ENCODE data around the gene ACER1. TPM values are rescaled to one million over a fixed set of nuclear protein-coding genes. Genes with fewer than 3 reads are reported as not detected.
A peak's percentile ranks its signal among the peaks of the same experiment; 100 is the strongest.

Gene ACER1
- polyA plus RNA-seq, 1 of the 3 experiments (the other 2 are of a cell fraction) = not detected

GRCh38 chr19:6276447-6276846 lies 57.0 kb downstream of the ACER1 start:
- Histone ChIP-seq H3K9ac (no peak overlapping the region), H3K4me3 (ENCODE audit: low read depth in 2 of 2, low read length in 1 of 2) (no peak overlapping the region), H3F3A (replicated peaks; ENCODE audit: insufficient read depth) (peaks cover 18% of the 10 kb centered on the region), H3K36me3 (replicated peaks in 1 of 2; ENCODE audit: control insufficient read depth in 1 of 2, insufficient read depth in 2 of 2, low read length in 1 of 2) (peaks cover 4 to 5% of the 10 kb centered on the region in 2 experiments), H2AFZ (ENCODE audit: low read depth) (no peak overlapping the region), H3K4me2 (peak overlapping the region; percentile 28; the same call in 1 of the 2 replicates), H3K9me2 (no peaks in the 10 kb centered on the region), H3K9me3 (no peaks in the 10 kb centered on the region), H3K27ac (ENCODE audit: low read depth in 2 of 2, low read length in 1 of 2) (peak overlapping the region in 1 of 2 experiments; percentile 99; a peak in 2 of 4 replicates), H3K4me1 (ENCODE audit: control insufficient read depth in 1 of 2, insufficient read depth in 2 of 2, low read depth in 1 of 2, low read length in 1 of 2) (peaks cover 41 to 74% of the 10 kb centered on the region in 2 experiments), H3K79me2 (ENCODE audit: insufficient read depth) (peaks cover 74% of the 10 kb centered on the region), H4K20me1 (ENCODE audit: insufficient read depth) (peaks cover 76% of the 10 kb centered on the region), H3K27me3 (ENCODE audit: insufficient read depth) (no peaks in the 10 kb centered on the region)
- POLR2A ChIA-PET = no interaction called here
- no peak for TF ChIP-seq FOSL2 (IDR thresholded peaks at IDR 0.05; ENCODE audit: borderline replicate concordance, low read depth)
- TF ChIP-seq MEF2A (IDR thresholded peaks at IDR 0.05; ENCODE audit: borderline replicate concordance, low read depth) = no peak
- no peak for TF ChIP-seq CTCF (IDR thresholded peaks at IDR 0.05)
- no peak for TF ChIP-seq SMC3 (IDR thresholded peaks at IDR 0.05; ENCODE audit: low read depth, low read length)
- TF ChIP-seq REST (IDR thresholded peaks at IDR 0.05; ENCODE audit: low read depth, low read length) = no peak
- no peak for TF ChIP-seq ELF1 (IDR thresholded peaks at IDR 0.05)
- TF ChIP-seq TEAD4 (IDR thresholded peaks at IDR 0.05; ENCODE audit: borderline replicate concordance, insufficient read depth) = no peak
- TF ChIP-seq YY1 (IDR thresholded peaks at IDR 0.05; ENCODE audit: low read depth) = no peak
- 75% methylated on average over 12 of the region's 12 CpGs for WGBS (ENCODE audit: low lambda C conversion rate)
- CTCF ChIA-PET = interaction anchor here (3.3 to 3.8 kb wide), 2 partner anchors 16 to 58 kb away, joined by 16 to 24 read pairs; no protein-coding TSS in a partner anchor
- peak; percentile 47 for DNase-seq

- Histone ChIP-seq H3F3A (replicated peaks; ENCODE audit: insufficient read depth) (peaks cover 14% of the 10 kb centered on the region), H4K20me1 (ENCODE audit: insufficient read depth) (peaks cover 87% of the 10 kb centered on the region), H3K27me3 (ENCODE audit: insufficient read depth) (no peaks in the 10 kb centered on the region), H3K4me1 (ENCODE audit: control insufficient read depth in 1 of 2, insufficient read depth in 2 of 2, low read depth in 1 of 2, low read length in 1 of 2) (peaks cover 44 to 86% of the 10 kb centered on the region in 2 experiments), H3K36me3 (replicated peaks in 1 of 2; ENCODE audit: control insufficient read depth in 1 of 2, insufficient read depth in 2 of 2, low read length in 1 of 2) (peaks cover 5% of the 10 kb centered on the region in 2 experiments), H3K9ac (no peak overlapping the region), H3K4me2 (peak overlapping the region; percentile 82; the same call in 1 of the 2 replicates), H3K27ac (ENCODE audit: low read depth in 2 of 2, low read length in 1 of 2) (peak overlapping the region; percentile 82 to 99; a peak in 3 of 4 replicates), H3K79me2 (ENCODE audit: insufficient read depth) (peaks cover 86% of the 10 kb centered on the region), H3K4me3 (ENCODE audit: low read depth in 2 of 2, low read length in 1 of 2) (no peak overlapping the region), H2AFZ (ENCODE audit: low read depth) (no peak overlapping the region), H3K9me3 (no peaks in the 10 kb centered on the region), H3K9me2 (no peaks in the 10 kb centered on the region)
- POLR2A ChIA-PET = no interaction called here
- WGBS (ENCODE audit: low lambda C conversion rate) = 96% methylated on average over 15 of the region's 18 CpGs
- TF ChIP-seq SMC3 (IDR thresholded peaks at IDR 0.05; ENCODE audit: low read depth, low read length) = no peak
- no peak for TF ChIP-seq CTCF (IDR thresholded peaks at IDR 0.05)
- TF ChIP-seq MAX (IDR thresholded peaks at IDR 0.05; ENCODE audit: low read depth) = no peak
- no peak for TF ChIP-seq JUND (IDR thresholded peaks at IDR 0.05)
- TF ChIP-seq GATA2 (CRISPR knock-in tag; IDR thresholded peaks at IDR 0.05) = no peak
- no peak for TF ChIP-seq NFIC (IDR thresholded peaks at IDR 0.05; ENCODE audit: borderline replicate concordance)
- CTCF ChIA-PET = interaction anchor here (0.7 to 3.8 kb wide), 3 partner anchors 15 to 89 kb away, joined by 3 to 24 read pairs (median 16); no protein-coding TSS in a partner anchor
- no peak for DNase-seq
These were observed 58.2 kb downstream of the ACER1 start for GRCh38 chr19:6275170-6275744.

Data from SK-N-SH (cell line).